OCI-LY3 (cell line): ENCODE data around the gene COG5.

Source experiments
- H2AFZ ChIP-seq: fragments of 200-600, 300-600 bp; shearing (Covaris generic); 2 replicates; pipeline ENCODE4 v1.6.0; 2014; ENCODE audit warnings: antibody characterized with exemption, low read depth, low read length
- H3K27ac ChIP-seq: fragments of 200-600, 300-600 bp; sonication (generic); 2 replicates; pipeline ENCODE4 v1.5.1; 2014; ENCODE audit warnings: mild to moderate bottlenecking, low read length, moderate library complexity, mixed read lengths
- H3K27me3 ChIP-seq: fragments of 200-600, 300-600 bp; sonication (generic); 2 replicates; pipeline ENCODE4 v1.6.1; 2014; ENCODE audit warnings: low read depth, low read length, mixed read lengths
- H3K36me3 ChIP-seq: fragments of 200-600, 300-600 bp; sonication (generic); replicated peaks from 2 replicates; pipeline ENCODE3; 2014; ENCODE audit warnings: low read depth, low read length, mixed read lengths
- H3K4me1 ChIP-seq: fragments of 300-600, 200-600 bp; sonication (generic); 2 replicates; pipeline ENCODE4 v1.6.1; 2014; ENCODE audit warnings: low read length, mixed read lengths
- H3K4me2 ChIP-seq: fragments of 200-600, 300-600 bp; sonication (generic); 2 replicates; pipeline ENCODE4 v1.6.1; 2014; ENCODE audit warnings: low read length, mixed read lengths
- H3K4me3 ChIP-seq: fragments of 300-600, 200-600 bp; sonication (generic); 2 replicates; pipeline ENCODE4 v1.5.1; 2014; ENCODE audit warnings: antibody characterized with exemption, mild to moderate bottlenecking, low read length, moderate library complexity
- H3K79me2 ChIP-seq: fragments of 300-600, 200-600 bp; shearing (Covaris generic); 2 replicates; pipeline ENCODE4 v1.6.1; 2014; ENCODE audit warnings: mild to moderate bottlenecking, low read length, mixed read lengths
- H3K9ac ChIP-seq: fragments of 300-600, 200-600 bp; shearing (Covaris generic); 2 replicates; pipeline ENCODE4 v1.6.0; 2014; ENCODE audit warnings: mild to moderate bottlenecking, low read length, moderate library complexity
- H3K9me3 ChIP-seq: fragments of 200-600, 300-600 bp; shearing (Covaris generic); 2 replicates; pipeline ENCODE4 v1.6.1; 2014; ENCODE audit warnings: low read length, mixed read lengths; ENCODE audit not compliant: insufficient read depth
- H4K20me1 ChIP-seq: fragments of 200-600, 300-600 bp; sonication (generic); 2 replicates; pipeline ENCODE4 v1.6.1; 2016; ENCODE audit warnings: low read length, mixed read lengths; ENCODE audit not compliant: insufficient read depth
- EZH2phosphoT487 ChIP-seq: fragments of 200-600 bp; shearing (Covaris generic); IDR thresholded peaks from 2 replicates; pipeline ENCODE4 v1.6.1; 2018; ENCODE audit warnings: antibody characterized with exemption, mixed run types, low read depth
- TF ChIP-seq, protein P1 (sequence below): fragments of 200-600, 300-600 bp; sonication (generic); IDR thresholded peaks from 2 replicates; pipeline ENCODE4 v1.5.1; 2014; ENCODE audit warnings: antibody characterized with exemption, low read length, low read depth

Gene COG5

DNA sequence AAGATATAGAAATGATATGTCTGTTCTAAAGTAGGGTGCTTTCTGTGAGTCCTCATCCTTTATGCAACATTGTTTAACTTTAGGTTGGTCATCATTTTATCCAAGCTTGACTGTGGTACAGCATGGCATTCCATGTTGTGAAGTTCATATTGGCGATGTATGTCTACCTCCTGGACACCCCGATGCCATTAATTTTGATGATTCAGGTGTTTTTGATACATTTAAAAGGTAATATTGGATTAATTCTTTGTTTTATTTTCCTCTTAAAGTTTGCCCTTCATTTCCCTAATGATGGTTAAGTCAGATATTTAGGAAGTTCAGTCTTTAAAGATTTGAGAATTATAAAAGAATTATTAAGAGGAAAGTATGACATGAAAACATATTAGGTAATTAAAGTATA, 373.6 kb downstream of the COG5 start:
- no peak overlapping the region for H3K4me2 ChIP-seq
- TF ChIP-seq, protein P1, sequence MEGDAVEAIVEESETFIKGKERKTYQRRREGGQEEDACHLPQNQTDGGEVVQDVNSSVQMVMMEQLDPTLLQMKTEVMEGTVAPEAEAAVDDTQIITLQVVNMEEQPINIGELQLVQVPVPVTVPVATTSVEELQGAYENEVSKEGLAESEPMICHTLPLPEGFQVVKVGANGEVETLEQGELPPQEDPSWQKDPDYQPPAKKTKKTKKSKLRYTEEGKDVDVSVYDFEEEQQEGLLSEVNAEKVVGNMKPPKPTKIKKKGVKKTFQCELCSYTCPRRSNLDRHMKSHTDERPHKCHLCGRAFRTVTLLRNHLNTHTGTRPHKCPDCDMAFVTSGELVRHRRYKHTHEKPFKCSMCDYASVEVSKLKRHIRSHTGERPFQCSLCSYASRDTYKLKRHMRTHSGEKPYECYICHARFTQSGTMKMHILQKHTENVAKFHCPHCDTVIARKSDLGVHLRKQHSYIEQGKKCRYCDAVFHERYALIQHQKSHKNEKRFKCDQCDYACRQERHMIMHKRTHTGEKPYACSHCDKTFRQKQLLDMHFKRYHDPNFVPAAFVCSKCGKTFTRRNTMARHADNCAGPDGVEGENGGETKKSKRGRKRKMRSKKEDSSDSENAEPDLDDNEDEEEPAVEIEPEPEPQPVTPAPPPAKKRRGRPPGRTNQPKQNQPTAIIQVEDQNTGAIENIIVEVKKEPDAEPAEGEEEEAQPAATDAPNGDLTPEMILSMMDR, result no peak
- no peak for TF ChIP-seq EZH2phosphoT487
- no peak overlapping the region for H3K27ac ChIP-seq
- no peak overlapping the region for H3K9ac ChIP-seq
- no peaks in the 10 kb centered on the region for H3K27me3 ChIP-seq
- peaks cover 61% of the 10 kb centered on the region for H3K36me3 ChIP-seq
- H2AFZ ChIP-seq, result no peak overlapping the region
- no peaks in the 10 kb centered on the region for H3K4me1 ChIP-seq
- no peak overlapping the region for H3K4me3 ChIP-seq
- H3K9me3 ChIP-seq, result no peaks in the 10 kb centered on the region
- H4K20me1 ChIP-seq, result 0 out of 2 replicates have a peak, but pooled peaks cover 10% of the 10 kb centered on the region
- H3K79me2 ChIP-seq, result no peaks in the 10 kb centered on the region

DNA sequence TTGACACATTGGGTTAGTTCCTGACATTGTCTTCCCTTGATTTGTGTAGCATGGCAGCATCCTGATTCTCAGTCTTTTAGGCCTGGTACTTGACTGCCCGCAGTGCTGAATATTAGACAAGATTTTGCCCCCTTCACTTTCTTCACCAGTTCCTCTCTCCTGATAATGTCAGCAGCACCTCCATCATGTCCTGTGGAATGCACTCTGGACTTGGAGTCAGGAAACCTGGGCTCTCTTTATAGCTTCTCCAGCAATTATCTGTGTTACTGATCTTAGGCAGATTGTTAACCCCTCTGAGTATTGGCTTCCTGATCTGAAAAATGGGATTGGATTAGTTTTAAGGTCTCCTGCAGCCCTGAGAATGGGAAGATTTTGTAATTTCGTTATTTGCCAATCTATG, 375.9 kb downstream of the COG5 start:
- H3K36me3 ChIP-seq, result peaks cover 67% of the 10 kb centered on the region
- no peak overlapping the region for H3K4me2 ChIP-seq
- no peaks in the 10 kb centered on the region for H3K9me3 ChIP-seq
- H3K4me1 ChIP-seq, result no peaks in the 10 kb centered on the region
- no peaks in the 10 kb centered on the region for H3K27me3 ChIP-seq
- no peak overlapping the region for H2AFZ ChIP-seq
- no peak overlapping the region for H3K27ac ChIP-seq
- H4K20me1 ChIP-seq, result peaks cover 17% of the 10 kb centered on the region; the same call in 1 of the 2 replicates
- 0 out of 2 replicates have a peak, but pooled peaks cover 3% of the 10 kb centered on the region for H3K79me2 ChIP-seq
- no peak for TF ChIP-seq EZH2phosphoT487
- TF ChIP-seq, protein P1, result no peak
- H3K4me3 ChIP-seq, result no peak overlapping the region
- no peak overlapping the region for H3K9ac ChIP-seq

DNA sequence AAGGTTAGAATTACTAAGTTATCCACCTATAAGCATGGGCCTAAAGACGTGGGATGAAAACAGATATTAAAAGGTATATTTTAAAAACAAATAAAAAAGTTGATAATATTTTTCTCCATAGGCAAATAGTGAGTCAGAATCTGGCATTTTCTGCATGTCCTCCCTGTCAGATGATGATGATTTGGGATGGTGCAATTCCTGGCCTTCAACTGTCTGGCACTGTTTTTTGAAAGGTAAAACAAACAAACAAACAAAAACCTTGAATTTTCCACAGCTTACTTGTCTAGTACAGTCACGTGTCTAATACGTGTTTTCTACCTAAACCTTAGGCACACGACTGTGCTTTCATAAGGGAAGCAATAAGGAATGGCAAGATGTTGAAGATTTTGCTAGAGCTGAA, 377.5 kb downstream of the COG5 start:
- no peak for TF ChIP-seq EZH2phosphoT487
- TF ChIP-seq, protein P1, result no peak
- Histone ChIP-seq H4K20me1 (peaks cover 21% of the 10 kb centered on the region; the same call in 1 of the 2 replicates), H3K9ac (no peak overlapping the region), H3K79me2 (0 out of 2 replicates have a peak, but pooled peaks cover 3% of the 10 kb centered on the region), H3K27me3 (no peaks in the 10 kb centered on the region), H3K4me3 (no peak overlapping the region), H3K9me3 (no peaks in the 10 kb centered on the region), H3K27ac (no peak overlapping the region), H2AFZ (no peak overlapping the region), H3K4me2 (no peak overlapping the region), H3K4me1 (no peaks in the 10 kb centered on the region), H3K36me3 (peaks cover 64% of the 10 kb centered on the region)

DNA sequence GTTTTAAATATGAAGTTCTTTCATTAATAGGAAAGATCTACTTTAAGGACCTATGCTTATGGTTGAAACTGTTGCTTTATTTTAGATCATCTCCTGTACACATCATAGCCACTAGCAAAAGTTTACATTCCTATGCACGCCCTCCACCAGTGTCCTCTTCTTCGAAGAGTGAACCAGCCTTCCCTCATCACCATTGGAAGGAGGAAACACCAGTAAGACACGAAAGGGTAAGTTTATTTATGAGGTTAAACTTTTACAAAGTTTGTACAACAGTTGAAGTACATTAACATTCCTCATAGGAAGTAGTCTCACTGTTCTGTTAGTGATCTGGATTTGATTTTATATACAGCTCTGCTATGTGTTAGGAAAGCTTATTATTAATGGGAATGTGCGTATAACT, 378.0 kb downstream of the COG5 start:
- no peak for TF ChIP-seq EZH2phosphoT487
- TF ChIP-seq, protein P1, result no peak
- peaks cover 25% of the 10 kb centered on the region for H4K20me1 ChIP-seq

More for the DNA sequence above, 378.0 kb downstream of the COG5 start:
- Histone ChIP-seq H3K4me2 (no peak overlapping the region), H3K27ac (no peak overlapping the region), H3K9ac (no peak overlapping the region), H3K27me3 (no peaks in the 10 kb centered on the region), H2AFZ (no peak overlapping the region), H3K79me2 (0 out of 2 replicates have a peak, but pooled peaks cover 3% of the 10 kb centered on the region), H3K4me1 (no peaks in the 10 kb centered on the region), H3K4me3 (no peak overlapping the region), H3K36me3 (peaks cover 62% of the 10 kb centered on the region), H3K9me3 (no peaks in the 10 kb centered on the region)
